Activated T-cell treated with anti-CD3 and anti-CD28 coated beads for 4 hours (primary cell): ENCODE data around the gene TRAPPC2L.

Experiments used
- DNase-seq: peaks from one replicate; pipeline ENCODE4 v3.0.0-alpha.2; 2020

The TRAPPC2L gene

DNA sequence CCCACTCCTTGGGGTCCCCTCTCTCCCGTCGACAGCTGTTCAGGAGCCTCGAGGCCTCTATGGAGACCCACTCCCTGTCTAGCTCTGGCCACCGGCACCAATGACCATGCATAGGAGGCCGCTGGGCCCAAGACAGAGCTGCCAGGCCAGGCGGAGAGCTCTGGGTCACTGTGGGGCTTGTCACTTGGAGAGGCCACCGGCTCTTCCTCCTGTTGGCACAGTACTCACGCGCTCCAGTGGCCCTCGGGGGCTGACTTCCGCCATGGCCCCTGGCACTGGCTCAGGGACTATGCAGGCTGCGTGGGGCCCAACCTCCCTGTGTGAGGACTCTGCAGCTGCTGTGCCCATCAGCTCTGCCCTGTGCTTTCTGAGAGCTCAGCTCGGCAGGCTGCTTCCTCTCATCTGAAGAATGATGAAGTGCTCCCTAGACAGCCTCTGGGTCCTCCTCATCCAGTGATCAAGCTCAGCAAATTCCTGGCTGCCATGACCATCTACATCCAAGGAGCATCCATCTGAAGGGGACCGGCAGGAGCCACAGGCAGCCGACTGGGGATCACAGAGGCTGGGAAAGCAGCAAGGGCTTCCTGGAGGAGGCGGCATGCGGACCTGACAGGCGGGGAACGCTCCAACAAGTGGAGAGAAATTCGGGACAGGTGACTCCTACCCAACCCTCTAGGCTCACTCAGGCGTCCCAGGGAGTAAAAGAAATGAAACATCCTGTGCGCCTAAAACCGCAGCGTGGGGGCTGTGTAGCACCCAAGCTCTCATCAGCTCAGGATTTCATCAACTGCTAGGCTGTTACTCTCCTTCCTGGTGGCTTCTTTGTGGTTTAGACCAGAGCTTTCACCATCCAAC is 17.0 kb upstream of the TRAPPC2L start:
- DNase-seq = no peak

DNA sequence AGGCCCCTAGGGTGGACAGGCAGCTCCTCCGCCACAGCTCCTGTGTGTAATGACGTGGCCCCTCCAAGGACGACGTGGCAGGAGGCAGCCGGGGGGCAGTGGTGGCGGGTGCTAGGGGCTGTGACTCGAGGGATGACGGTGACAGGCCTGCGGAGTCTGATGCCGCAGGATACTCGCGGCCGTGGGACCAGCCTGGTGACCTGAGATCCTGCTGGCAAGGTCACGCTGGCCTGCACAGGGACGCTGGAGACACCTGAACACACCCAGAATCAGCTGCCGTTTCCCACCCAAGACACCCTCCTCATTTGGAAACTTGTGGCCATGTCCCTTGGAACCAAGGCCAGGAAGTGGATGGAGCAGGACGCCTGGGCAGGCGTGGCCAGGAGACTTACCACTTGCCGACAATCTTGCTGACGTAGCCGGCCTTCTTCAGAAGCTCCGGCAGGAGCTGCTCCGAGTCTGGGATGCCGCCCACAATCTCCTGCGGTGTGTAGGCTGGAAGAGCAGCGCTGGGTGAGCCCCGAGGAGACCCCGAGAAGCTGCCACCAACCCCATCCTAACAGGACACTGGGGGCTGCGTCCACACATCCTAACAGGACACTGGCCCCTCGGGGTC is 16.2 kb upstream of the TRAPPC2L start:
- no peak for DNase-seq

DNA sequence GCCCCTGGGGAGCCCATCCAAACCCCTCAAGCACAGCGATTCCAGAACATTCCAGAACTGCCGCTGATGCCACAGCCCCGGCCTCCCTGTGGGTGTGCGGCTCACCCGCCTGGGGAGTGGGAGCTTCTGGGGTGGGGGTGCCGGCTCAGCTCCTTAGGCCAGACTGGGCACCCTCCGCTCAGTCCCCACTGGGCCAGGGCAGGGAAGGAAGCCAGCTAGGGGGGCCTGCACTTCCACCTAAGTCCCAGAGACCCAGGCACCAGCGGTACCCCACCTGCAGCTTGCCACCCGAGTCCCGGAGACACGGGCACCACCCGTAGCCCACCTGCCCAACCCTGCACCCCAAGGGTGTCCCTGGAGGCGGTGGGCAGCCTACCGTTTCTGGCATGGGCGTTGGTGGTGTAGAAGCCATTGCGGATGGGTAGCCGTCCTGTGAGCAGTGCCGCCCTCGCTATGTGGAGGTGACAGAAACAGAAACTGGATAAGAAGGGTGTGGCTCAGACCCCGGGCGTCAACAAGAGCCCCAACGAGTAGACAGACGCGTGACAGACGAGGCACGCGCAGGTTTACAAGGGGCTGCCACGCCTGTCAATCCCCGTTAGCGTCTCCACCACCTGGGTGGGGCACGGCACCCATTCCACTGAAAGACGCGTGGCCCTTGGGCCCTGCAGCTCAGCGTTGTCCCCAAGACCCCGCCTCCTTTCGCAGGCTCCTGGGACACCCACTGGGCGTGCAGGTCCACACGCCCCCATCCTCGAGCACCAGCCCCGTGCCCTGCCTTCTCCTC is 15.2 kb upstream of the TRAPPC2L start:
- no peak for DNase-seq

GRCh38 chr16:88842308-88842756 is 14.6 kb upstream of the TRAPPC2L start:
- no peak for DNase-seq

- DNase-seq = no peak
Measured at GRCh38 chr16:88842806-88843205, 14.1 kb upstream of the TRAPPC2L start.

DNA sequence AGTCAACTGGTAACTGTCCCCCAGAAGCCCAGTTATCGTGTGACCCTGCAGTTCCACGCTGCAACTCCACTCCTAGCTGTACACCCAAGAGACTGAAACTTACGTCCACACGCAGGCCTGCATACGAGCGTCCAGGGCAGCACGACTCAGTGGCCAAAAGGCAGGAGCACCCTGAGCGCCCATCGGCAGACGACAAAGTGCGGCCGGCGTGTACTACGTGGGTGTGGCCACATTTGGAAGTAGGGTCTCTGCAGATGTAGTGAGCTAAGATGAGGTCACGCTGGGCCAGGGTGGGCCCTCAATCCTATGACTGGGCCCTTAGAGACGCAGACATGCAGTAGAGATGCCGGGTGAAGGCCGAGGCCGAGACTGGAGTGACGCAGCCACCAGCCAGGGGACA is 13.7 kb upstream of the TRAPPC2L start:
- DNase-seq = no peak

DNA sequence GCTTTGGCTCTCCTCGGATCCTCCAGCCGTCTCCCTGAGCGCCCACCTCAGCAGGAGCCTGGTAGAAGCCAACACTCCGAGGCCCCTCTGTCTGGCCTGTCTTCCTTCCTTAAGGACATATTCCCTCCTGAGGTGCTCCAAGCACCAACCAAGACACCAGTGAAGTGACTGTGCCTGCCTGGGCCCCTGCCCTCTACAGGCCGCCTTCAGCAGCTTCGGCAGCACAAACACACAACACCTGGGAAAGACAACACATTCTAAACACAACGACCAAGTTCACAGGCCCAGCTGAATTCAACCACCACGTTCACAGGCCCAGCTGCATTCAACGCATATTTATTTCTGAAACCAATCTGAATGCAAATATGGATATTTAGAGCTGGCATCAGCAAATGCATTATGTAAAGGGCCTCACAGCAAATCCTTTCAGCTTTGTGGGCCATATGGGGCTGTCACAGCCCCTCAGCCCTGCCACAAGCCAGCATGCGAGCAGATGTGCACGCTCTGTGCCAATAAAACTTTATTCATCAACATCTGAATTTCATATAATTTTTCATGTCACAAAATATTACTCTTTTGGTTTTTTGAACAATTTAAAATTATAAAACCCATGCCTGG is 12.4 kb upstream of the TRAPPC2L start:
- DNase-seq = no peak

- no peak for DNase-seq
Measured at GRCh38 chr16:88846088-88846487, 10.8 kb upstream of the TRAPPC2L start.

GRCh38 chr16:88847654-88848053 is 9.3 kb upstream of the TRAPPC2L start:
- no peak for DNase-seq

GRCh38 chr16:88848557-88848956 is 8.4 kb upstream of the TRAPPC2L start:
- no peak for DNase-seq

GRCh38 chr16:88850531-88851199 is 6.3 kb upstream of the TRAPPC2L start:
- no peak for DNase-seq

DNA sequence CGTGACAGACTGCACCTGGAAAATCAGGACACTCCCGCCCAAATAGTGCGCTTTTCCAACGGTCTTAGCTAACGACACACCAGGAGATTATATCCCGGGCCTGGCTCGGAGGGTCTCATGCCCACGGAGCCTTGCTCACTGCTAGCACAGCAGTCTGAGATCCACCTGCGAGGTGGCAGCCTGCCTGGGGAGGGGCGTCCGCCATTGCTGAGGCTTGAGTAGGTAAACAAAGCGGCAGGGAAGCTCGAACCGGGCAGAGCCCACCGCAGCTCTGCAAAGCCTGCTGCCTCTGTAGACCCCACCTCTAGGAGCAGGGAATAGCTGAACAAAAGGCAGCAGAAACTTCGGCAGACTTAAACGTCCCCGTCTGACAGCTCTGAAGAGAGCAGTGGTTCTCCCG is 5.3 kb upstream of the TRAPPC2L start:
- no peak for DNase-seq

DNA sequence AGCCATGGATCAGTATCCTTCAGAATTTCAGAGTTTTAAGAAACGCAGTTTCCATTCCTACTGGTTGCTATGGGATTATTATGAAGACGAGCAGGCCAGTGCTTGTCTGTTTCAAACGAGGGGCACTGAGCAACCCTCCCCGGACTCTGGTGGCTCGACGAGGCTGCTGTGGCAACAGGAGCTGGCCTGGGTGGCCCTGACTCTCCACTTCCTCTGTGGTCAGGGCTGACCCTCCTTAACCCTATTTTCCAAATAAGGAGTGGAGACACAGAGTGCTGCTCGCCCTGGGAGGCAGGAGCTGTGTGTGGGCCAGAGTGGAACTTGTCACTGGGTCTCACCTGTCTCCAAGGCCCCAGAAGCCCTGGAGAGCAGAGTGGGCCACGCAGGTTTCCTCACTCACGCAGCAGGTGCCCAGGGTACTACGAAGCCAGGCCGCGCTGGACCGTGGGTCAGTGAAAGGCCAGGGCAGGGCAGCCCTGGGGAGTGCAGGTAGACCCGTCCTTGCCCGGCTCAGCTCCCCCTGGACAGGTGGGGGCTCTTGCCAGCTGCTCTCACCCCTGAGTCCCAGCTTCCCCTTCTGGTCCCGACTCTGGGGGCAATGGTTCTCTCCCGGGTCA is 3.5 kb upstream of the TRAPPC2L start:
- DNase-seq = no peak

- no peak for DNase-seq
Measured at GRCh38 chr16:88854306-88855111, 2.4 kb upstream of the TRAPPC2L start.

DNA sequence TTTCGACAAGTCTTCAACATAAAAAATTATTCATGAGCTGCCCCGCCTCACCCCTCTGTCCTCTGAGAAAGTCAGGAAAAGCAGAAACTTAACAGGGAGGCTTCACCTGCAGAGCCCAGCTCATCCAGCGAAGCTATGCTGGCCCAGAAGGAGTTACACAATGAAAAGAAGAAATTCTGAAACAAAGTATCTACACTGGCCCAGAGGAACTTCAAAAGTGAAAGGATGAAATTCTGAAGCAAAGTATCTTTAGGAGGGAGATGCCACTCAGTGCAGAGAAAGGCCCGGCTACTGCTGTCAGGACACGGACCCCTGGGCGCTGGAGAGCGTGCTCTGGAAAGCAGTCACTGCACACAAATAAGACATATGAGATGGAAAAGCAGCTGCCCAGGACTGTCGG is 1.8 kb upstream of the TRAPPC2L start:
- no peak for DNase-seq

DNA sequence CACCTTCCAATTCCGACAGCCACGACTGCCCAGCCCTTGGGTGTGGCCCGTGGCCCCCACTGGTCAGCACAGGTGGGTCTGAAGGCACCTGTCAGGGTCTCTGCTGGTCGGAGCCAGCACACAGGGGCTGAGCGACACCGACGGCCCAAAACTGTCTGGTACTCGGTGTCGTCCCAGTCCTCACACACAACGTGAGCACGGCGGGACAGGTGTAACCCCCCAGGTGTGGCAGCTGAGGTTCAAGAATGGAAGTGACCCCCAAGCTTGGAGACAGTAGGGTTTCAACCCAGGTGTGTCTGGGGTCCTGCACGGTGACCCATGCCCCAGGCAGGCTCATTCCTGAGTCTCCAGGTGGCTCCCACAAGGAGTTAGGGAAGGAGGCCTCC is 1.2 kb upstream of the TRAPPC2L start:
- DNase-seq = no peak

GRCh38 chr16:88856122-88856827 is 652 bp upstream of the TRAPPC2L start:
- no peak for DNase-seq

DNA sequence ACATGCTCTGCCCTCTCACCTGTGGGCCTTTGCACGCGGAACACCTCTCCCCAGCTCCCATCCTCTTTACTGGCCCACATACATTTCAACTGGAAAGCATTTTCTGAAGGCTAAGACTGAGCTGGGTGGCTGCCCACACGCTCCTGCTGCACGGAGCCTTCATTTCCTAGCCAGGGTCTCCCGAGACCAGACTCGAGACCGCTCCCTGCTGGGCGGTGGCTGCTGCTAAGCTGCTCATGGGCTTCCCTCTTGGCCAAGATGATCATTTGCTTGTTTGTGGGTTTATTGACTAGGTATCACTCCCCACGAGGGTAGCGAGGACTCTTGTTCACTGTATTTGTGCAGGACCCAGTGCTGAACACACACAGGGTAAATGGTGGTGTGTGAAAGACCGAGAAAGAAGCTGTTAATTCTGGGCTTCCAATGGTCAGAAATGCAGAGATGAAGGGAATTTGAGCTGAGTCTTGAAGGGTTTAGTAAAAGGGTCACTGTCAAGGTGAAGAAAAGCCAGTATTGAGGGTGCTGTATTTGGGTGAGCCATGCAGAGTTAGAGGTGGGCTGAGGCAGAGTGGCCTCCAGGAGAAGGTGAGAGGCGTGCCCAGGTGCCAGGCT is 907 bp downstream of the TRAPPC2L start:
- peak; percentile 70 for DNase-seq

DNA sequence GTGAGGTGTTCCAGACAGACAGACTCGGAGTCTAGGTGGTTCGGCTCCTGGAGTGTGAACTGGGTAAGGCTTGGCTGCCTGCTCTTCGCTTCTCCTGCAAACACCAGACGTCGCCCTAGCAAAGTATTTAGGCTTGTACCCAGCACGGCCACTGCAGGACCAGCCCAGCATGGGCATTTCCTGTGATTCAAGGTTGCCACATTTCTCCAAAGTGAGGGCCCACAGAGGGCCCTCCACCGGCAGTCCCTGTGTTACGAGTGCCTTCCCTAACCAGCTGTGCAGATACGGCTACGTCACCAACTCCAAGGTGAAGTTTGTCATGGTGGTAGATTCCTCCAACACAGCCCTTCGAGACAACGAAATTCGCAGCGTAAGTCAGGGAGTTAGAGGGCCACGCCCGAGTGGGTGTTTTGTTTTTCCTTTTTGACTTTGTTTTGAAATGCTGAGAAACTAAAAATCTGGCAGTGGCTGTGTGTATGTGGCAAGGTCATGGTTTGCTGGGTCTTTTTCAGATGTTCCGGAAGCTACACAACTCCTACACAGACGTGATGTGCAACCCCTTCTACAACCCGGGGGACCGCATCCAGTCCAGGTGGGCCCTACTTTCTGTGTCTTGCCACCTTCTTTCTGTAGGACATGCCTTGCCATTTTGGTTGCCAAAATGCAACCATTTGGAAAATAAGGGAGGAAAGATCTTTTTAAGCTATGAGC is 2.6 kb downstream of the TRAPPC2L start:
- DNase-seq = no peak

DNA sequence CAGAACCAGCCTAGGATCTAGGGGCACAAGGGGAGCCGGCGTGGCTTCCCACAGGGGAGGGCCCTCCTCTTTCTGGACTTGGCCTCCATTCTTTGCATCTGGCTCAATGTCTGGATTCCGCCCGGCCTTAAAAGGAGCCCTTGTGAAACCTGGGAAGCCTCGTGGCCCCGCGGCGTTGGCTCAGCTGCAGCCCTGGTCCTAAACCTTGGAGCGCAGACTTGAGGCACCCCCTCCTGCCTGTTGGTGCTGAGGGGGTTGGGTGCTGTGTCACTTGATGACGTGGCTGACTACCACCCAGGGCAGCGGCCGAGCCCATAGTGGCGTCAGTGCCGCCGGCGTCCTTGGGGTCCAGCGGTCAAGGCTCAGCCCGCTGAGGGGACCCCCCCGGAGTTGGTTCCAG is 4.4 kb downstream of the TRAPPC2L start:
- no peak for DNase-seq
